ENCODE data around the gene RRN3.

DNA sequence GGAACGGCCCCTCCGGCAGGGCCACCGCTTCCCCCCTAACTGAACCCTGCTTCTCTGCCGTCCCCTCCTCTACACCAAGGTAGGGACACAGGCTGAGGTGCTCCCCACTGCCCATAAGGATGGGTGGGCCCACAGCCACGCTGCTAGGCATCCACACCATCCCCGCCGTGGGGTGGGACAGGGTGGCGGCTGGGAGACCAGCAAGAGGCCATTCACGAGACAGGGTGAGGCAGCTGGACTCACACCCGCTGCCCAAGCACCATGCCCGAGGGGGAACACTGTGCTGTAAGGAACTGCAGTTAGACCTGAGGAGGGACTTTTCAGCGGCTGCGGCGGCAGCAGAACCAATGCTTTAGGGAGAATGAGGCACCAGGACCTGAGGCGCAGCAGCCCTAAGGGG, 47.5 kb upstream of the RRN3 start:
- TF ChIP-seq POLR2A (IDR thresholded peaks at IDR 0.05) = no peak
- TF ChIP-seq, protein P1, sequence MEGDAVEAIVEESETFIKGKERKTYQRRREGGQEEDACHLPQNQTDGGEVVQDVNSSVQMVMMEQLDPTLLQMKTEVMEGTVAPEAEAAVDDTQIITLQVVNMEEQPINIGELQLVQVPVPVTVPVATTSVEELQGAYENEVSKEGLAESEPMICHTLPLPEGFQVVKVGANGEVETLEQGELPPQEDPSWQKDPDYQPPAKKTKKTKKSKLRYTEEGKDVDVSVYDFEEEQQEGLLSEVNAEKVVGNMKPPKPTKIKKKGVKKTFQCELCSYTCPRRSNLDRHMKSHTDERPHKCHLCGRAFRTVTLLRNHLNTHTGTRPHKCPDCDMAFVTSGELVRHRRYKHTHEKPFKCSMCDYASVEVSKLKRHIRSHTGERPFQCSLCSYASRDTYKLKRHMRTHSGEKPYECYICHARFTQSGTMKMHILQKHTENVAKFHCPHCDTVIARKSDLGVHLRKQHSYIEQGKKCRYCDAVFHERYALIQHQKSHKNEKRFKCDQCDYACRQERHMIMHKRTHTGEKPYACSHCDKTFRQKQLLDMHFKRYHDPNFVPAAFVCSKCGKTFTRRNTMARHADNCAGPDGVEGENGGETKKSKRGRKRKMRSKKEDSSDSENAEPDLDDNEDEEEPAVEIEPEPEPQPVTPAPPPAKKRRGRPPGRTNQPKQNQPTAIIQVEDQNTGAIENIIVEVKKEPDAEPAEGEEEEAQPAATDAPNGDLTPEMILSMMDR (IDR thresholded peaks at IDR 0.05) = no peak

Measured in Peyer's patch (tissue), 4 donors.